HepG2 (cell line): ENCODE measurements around the gene MED22. TPM values are rescaled to one million over a fixed set of nuclear protein-coding genes. Genes with fewer than 3 reads are reported as not detected.
A peak's percentile ranks its signal among the peaks of the same experiment; 100 is the strongest.

Experiments
- BRCA1 ChIP-seq: sonication (generic); formaldehyde crosslinking; IDR thresholded peaks from 2 replicates; pipeline ENCODE4 v1.4.0; 2020; ENCODE audit warnings: missing genetic modification reagents
- CC2D1A ChIP-seq: sonication (generic); formaldehyde crosslinking; IDR thresholded peaks from 2 replicates; pipeline ENCODE4 v1.8.1; 2023; ENCODE audit warnings: mild to moderate bottlenecking, missing genetic modification reagents
- JUN ChIP-seq: sonication (generic); formaldehyde crosslinking; IDR thresholded peaks from 2 replicates; pipeline ENCODE4 v1.4.0; 2020; ENCODE audit warnings: mild to moderate bottlenecking, missing genetic modification reagents
- MBNL3 ChIP-seq: fragments of 250-450 bp; sonication (Bioruptor Pico); conservative IDR thresholded peaks from 2 replicates; pipeline ENCODE4 v1.8.0; 2022; ENCODE audit warnings: mild to moderate bottlenecking, inconsistent platforms
- MTF2 ChIP-seq: sonication (generic); formaldehyde crosslinking; IDR thresholded peaks from 2 replicates; pipeline ENCODE4 v1.5.0; 2020; ENCODE audit warnings: missing genetic modification reagents, borderline replicate concordance
- NCOA5 ChIP-seq: sonication (generic); formaldehyde crosslinking; IDR thresholded peaks from 2 replicates; pipeline ENCODE4 v1.4.0; 2020; ENCODE audit warnings: missing genetic modification reagents
- SKI ChIP-seq: fragments of 450-650 bp; IDR thresholded peaks from one replicate; pipeline ENCODE4 v1.6.1; 2018; ENCODE audit warnings: mild to moderate bottlenecking; ENCODE audit not compliant: partially characterized antibody
- THYN1 ChIP-seq: sonication (generic); formaldehyde crosslinking; IDR thresholded peaks from 2 replicates; pipeline ENCODE4 v1.8.1; 2023; ENCODE audit warnings: low read depth, mild to moderate bottlenecking, moderate library complexity, missing genetic modification reagents, borderline replicate concordance
- ZBTB42 ChIP-seq: sonication (generic); formaldehyde crosslinking; IDR thresholded peaks from 2 replicates; pipeline ENCODE4 v1.5.0; 2020; ENCODE audit warnings: mild to moderate bottlenecking, missing genetic modification reagents
- ZNF281 ChIP-seq: sonication (generic); formaldehyde crosslinking; IDR thresholded peaks from 2 replicates; pipeline ENCODE4 v1.4.0; 2020; ENCODE audit warnings: missing genetic modification reagents, borderline replicate concordance
- ZNF350 ChIP-seq: sonication (generic); formaldehyde crosslinking; IDR thresholded peaks from 2 replicates; pipeline ENCODE4 v1.4.0; 2020; ENCODE audit warnings: mild to moderate bottlenecking, low read depth, missing genetic modification reagents, borderline replicate concordance
- ZNF451 ChIP-seq: sonication (generic); formaldehyde crosslinking; IDR thresholded peaks from 2 replicates; pipeline ENCODE4 v1.5.0; 2020; ENCODE audit warnings: mild to moderate bottlenecking, missing genetic modification reagents
- ZNF597 ChIP-seq: sonication (generic); formaldehyde crosslinking; IDR thresholded peaks from 2 replicates; pipeline ENCODE4 v1.5.0; 2020; ENCODE audit warnings: missing genetic modification reagents
- ZNF674 ChIP-seq: sonication (generic); formaldehyde crosslinking; IDR thresholded peaks from 2 replicates; pipeline ENCODE4 v1.5.0; 2020; ENCODE audit warnings: low read depth, mild to moderate bottlenecking, missing genetic modification reagents
- ZNF784 ChIP-seq: sonication (generic); formaldehyde crosslinking; IDR thresholded peaks from 2 replicates; pipeline ENCODE4 v1.5.1; 2020; ENCODE audit warnings: missing genetic modification reagents, mild to moderate bottlenecking, borderline replicate concordance
- ZNF850 ChIP-seq: sonication (generic); formaldehyde crosslinking; conservative IDR thresholded peaks from 2 replicates; pipeline ENCODE4 v1.9.0; 2021; ENCODE audit warnings: mild to moderate bottlenecking, missing genetic modification reagents
- ZNF878 ChIP-seq: sonication (generic); formaldehyde crosslinking; IDR thresholded peaks from 2 replicates; pipeline ENCODE4 v1.8.1; 2023; ENCODE audit warnings: mild to moderate bottlenecking, missing genetic modification reagents, moderate library complexity
- ZZZ3 ChIP-seq: sonication (generic); formaldehyde crosslinking; IDR thresholded peaks from 2 replicates; pipeline ENCODE4 v1.4.0; 2020; ENCODE audit warnings: missing genetic modification reagents, mild to moderate bottlenecking, borderline replicate concordance
- polyA plus RNA-seq, 8 experiments: library from polyadenylated mRNA; depleted of rRNA in 3 of 8; stranded (reverse) in 7 of 8; unstranded in 1 of 8; fragments of >200 nt; fragmentation: Illumina TruSeq in 4 of 8; extraction: Trizol in 4 of 8; gene quantifications; 2 replicates each; pipeline versions ENCODE4 v1.2.1 to v1.2.3, GENCODE V29; 2011 to 2016; ENCODE audit warnings: low read depth in 4 of 8, missing spikeins in 1 of 8, mixed read lengths in 1 of 8; ENCODE audit not compliant: insufficient read depth in 1 of 8
- total RNA-seq, 5 experiments: library from RNA; depleted of rRNA; stranded (reverse); fragments of >200 nt; fragmentation: Illumina TruSeq; extraction: Trizol; gene quantifications; 2 replicates each; pipeline ENCODE4 v1.2.3, GENCODE V29; 2016; ENCODE audit warnings: low read depth in 1 of 5
- TF ChIP-seq, protein P1 (sequence below): sonication (generic); formaldehyde crosslinking; IDR thresholded peaks from 2 replicates; pipeline ENCODE4 v1.5.0; 2020; ENCODE audit warnings: missing genetic modification reagents
- TF ChIP-seq, protein P2 (sequence below): sonication (generic); formaldehyde crosslinking; IDR thresholded peaks from 2 replicates; pipeline ENCODE4 v1.5.1; 2020; ENCODE audit warnings: missing genetic modification reagents, mild to moderate bottlenecking, borderline replicate concordance
- TF ChIP-seq, protein P3 (sequence below): IDR thresholded peaks from 2 replicates; pipeline ENCODE4 v1.6.1; 2016; ENCODE audit warnings: missing genetic modification reagents, missing compliant biosample characterization
- TF ChIP-seq, protein P4 (sequence below): sonication (generic); formaldehyde crosslinking; IDR thresholded peaks from 2 replicates; pipeline ENCODE4 v1.4.0; 2020; ENCODE audit warnings: low read depth, mild to moderate bottlenecking, missing genetic modification reagents

MED22 gene
- total and polyA plus RNA-seq, 2 of the 13 experiments (the other 11 are each of a cell fraction or from before 2014, with no cell fraction given) = 15.8 to 22.1 TPM

DNA sequence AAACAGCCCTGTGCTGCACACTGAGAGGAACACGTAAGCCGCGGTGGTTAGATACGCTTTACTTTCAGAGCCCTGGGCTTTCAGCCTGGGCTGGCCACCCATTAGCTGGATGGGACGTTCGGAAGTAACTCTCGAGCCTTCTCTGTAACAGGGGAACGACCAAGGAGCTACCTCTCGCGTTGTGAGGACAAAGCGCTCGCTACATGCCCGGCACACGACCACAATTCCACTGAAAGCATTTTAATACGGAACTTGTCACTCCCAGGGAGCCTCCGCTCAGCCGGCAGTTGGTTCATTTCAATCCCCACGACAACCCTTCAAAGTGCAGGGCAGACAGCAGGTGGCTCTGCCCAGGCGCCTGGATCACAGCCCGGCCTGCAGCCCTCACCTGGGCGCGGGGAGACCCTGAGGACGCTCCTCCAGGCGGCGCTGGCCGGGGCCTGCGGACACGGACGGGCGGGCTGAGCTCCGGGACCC, 8.0 kb upstream of the MED22 start (continued):
- TF ChIP-seq ZNF850 = no peak
- no peak for TF ChIP-seq MBNL3
- TF ChIP-seq ZNF350 (CRISPR knock-in tag) = no peak
- TF ChIP-seq CC2D1A = no peak
- no peak for TF ChIP-seq ZNF281
- no peak for TF ChIP-seq ZNF878
- no peak for TF ChIP-seq ZZZ3 (CRISPR knock-in tag)
- TF ChIP-seq ZBTB42 = no peak
- no peak for TF ChIP-seq BRCA1 (CRISPR knock-in tag)
- TF ChIP-seq ZNF674 (CRISPR knock-in tag) = no peak
- no peak for TF ChIP-seq NCOA5 (CRISPR knock-in tag)
- no peak for TF ChIP-seq ZNF597 (CRISPR knock-in tag)
- TF ChIP-seq SKI = no peak
- TF ChIP-seq, protein P1, sequence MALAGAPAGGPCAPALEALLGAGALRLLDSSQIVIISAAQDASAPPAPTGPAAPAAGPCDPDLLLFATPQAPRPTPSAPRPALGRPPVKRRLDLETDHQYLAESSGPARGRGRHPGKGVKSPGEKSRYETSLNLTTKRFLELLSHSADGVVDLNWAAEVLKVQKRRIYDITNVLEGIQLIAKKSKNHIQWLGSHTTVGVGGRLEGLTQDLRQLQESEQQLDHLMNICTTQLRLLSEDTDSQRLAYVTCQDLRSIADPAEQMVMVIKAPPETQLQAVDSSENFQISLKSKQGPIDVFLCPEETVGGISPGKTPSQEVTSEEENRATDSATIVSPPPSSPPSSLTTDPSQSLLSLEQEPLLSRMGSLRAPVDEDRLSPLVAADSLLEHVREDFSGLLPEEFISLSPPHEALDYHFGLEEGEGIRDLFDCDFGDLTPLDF = no peak
- TF ChIP-seq JUN = no peak
- no peak for TF ChIP-seq ZNF451
- TF ChIP-seq, protein P2, sequence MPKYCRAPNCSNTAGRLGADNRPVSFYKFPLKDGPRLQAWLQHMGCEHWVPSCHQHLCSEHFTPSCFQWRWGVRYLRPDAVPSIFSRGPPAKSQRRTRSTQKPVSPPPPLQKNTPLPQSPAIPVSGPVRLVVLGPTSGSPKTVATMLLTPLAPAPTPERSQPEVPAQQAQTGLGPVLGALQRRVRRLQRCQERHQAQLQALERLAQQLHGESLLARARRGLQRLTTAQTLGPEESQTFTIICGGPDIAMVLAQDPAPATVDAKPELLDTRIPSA = no peak
- TF ChIP-seq, protein P3, sequence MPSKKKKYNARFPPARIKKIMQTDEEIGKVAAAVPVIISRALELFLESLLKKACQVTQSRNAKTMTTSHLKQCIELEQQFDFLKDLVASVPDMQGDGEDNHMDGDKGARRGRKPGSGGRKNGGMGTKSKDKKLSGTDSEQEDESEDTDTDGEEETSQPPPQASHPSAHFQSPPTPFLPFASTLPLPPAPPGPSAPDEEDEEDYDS (CRISPR knock-in tag) = no peak
- TF ChIP-seq ZNF784 (CRISPR knock-in tag) = no peak
- TF ChIP-seq, protein P4, sequence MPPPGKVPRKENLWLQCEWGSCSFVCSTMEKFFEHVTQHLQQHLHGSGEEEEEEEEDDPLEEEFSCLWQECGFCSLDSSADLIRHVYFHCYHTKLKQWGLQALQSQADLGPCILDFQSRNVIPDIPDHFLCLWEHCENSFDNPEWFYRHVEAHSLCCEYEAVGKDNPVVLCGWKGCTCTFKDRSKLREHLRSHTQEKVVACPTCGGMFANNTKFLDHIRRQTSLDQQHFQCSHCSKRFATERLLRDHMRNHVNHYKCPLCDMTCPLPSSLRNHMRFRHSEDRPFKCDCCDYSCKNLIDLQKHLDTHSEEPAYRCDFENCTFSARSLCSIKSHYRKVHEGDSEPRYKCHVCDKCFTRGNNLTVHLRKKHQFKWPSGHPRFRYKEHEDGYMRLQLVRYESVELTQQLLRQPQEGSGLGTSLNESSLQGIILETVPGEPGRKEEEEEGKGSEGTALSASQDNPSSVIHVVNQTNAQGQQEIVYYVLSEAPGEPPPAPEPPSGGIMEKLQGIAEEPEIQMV (CRISPR knock-in tag) = no peak
- TF ChIP-seq MTF2 = 0 out of 2 replicates have a peak, but pooled peaks have one; percentile 4
- no peak for TF ChIP-seq THYN1 (CRISPR knock-in tag)
